Heart left ventricle (tissue), 13 donors: ENCODE results near the gene KIF26B.

Experiments used
- CTCF ChIP-seq, 12 donors: fragments of 200-600 bp; sonication (generic) in 4 of 12; IDR thresholded peaks; one replicate each; pipeline versions ENCODE4 v1.5.0 to v1.8.0; 2018 to 2022; ENCODE audit warnings: antibody characterized with exemption in 12 of 12, mild to moderate bottlenecking in 5 of 12
- POLR2A ChIP-seq, 2 donors: fragments of 450-650 bp; IDR thresholded peaks; one replicate each; pipeline ENCODE4 v1.6.1; 2017; ENCODE audit warnings: antibody characterized with exemption in 2 of 2, mild to moderate bottlenecking in 2 of 2, moderate library complexity in 2 of 2
- donor health status: ischemic (EF 13 %, LVEDD 7.1; RV severe dilation, severe dysfunction).
- donor health status: DM: no; HTN: yes; CAD: no.
- donor health status: DM: no; HTN: no; CAD: no.
- donor health status: ischemic (EF 25% LVEDD 6.9; RV normal size, moderate dysfunction).
- donor health status: ischemic (EF 25% LVEDD 5.7; RV mildly dilated, moderate dysfunction).
- donor health status: ischemic (EF 35%, LVEDD 5.7; RV mildly dilated, moderate dysfunction).
- donor health status: nonischemic (EF 11% LVEDD 7.7; RV severe dilation, severe dysfunction).
- donor health status: DM: yes; HTN: yes; CAD: no.
- donor health status: PGD.
- donor health status: ischemic (EF 29% LVEDD 5.4; RV normal size, mild dysfunction).
- donor health status: nonischemic (EF 23%, LVEDD 6.1; RV moderate dilation, normal function).

- TF ChIP-seq CTCF (IDR thresholded peaks at IDR 0.05), result no peak
- no peak for TF ChIP-seq POLR2A (IDR thresholded peaks at IDR 0.05)
These were observed 27.2 kb downstream of the KIF26B start for GRCh38 chr1:245182028-245182427.
